Left forelimb (tissue), 1 donor: Measurements from ENCODE around the gene EDN3.

Experiments used
- DNase-seq: peaks from one replicate; pipeline ENCODE4 v3.0.0-alpha.2; 2018; ENCODE audit warnings: low spot score

EDN3 gene

GRCh38 chr20:59363101-59363500 lies 62.7 kb downstream of the EDN3 start:
- no peak for DNase-seq

GRCh38 chr20:59364611-59365010 lies 64.2 kb downstream of the EDN3 start:
- no peak for DNase-seq

GRCh38 chr20:59365611-59366285 lies 65.3 kb downstream of the EDN3 start:
- DNase-seq: no peak

- no peak for DNase-seq
Observed at GRCh38 chr20:59371431-59371830, 71.0 kb downstream of the EDN3 start.

- DNase-seq: no peak
Observed at GRCh38 chr20:59374261-59374660, 73.8 kb downstream of the EDN3 start.

GRCh38 chr20:59375541-59375940 lies 75.1 kb downstream of the EDN3 start:
- DNase-seq: no peak
